ENCODE data around the gene RPS6KA5.
A peak's percentile ranks its signal among the peaks of the same experiment; 100 is the strongest.

RPS6KA5 gene

GRCh38 chr14:90820958-90821357 is 239.5 kb downstream of the RPS6KA5 start:
- DNase-seq: peak; percentile 37
- Histone ChIP-seq H3K36me3 (replicated peaks) (no peaks in the 10 kb centered on the region), H3K27ac (no peak overlapping the region), H3K27me3 (replicated peaks) (no peaks in the 10 kb centered on the region), H3K4me3 (ENCODE audit: low read depth, low read length) (no peak overlapping the region)
- in situ Hi-C loops (cut with HindIII; ENCODE audit: low pct_ligation_motif_present, low sequenced_read_pairs): no loop called here
- TF ChIP-seq CTCF (IDR thresholded peaks at IDR 0.05; ENCODE audit: low read depth, low read length, missing control alignments): no peak

- Histone ChIP-seq H3K36me3 (replicated peaks) (no peaks in the 10 kb centered on the region), H3K27me3 (replicated peaks) (no peaks in the 10 kb centered on the region), H3K27ac (no peak overlapping the region), H3K4me3 (ENCODE audit: low read depth, low read length) (no peak overlapping the region)
- TF ChIP-seq CTCF (IDR thresholded peaks at IDR 0.05; ENCODE audit: low read depth, low read length, missing control alignments): no peak
- DNase-seq: no peak
- in situ Hi-C loops (cut with HindIII; ENCODE audit: low pct_ligation_motif_present, low sequenced_read_pairs): no loop called here
Observed at GRCh38 chr14:90819734-90820393, 240.6 kb downstream of the RPS6KA5 start.

- no peak for TF ChIP-seq CTCF (IDR thresholded peaks at IDR 0.05; ENCODE audit: low read depth, low read length, missing control alignments)
- Histone ChIP-seq H3K4me3 (ENCODE audit: low read depth, low read length) (no peak overlapping the region), H3K27me3 (replicated peaks) (no peaks in the 10 kb centered on the region), H3K36me3 (replicated peaks) (no peaks in the 10 kb centered on the region), H3K27ac (no peak overlapping the region)
- DNase-seq: no peak
- in situ Hi-C loops (cut with HindIII; ENCODE audit: low pct_ligation_motif_present, low sequenced_read_pairs): no loop called here
Observed at GRCh38 chr14:90818715-90819114, 241.7 kb downstream of the RPS6KA5 start.

- H3K4me3 ChIP-seq (ENCODE audit: low read depth, low read length): peak overlapping the region; percentile 20
- in situ Hi-C loops (cut with HindIII; ENCODE audit: low pct_ligation_motif_present, low sequenced_read_pairs): no loop called here
- no peaks in the 10 kb centered on the region for H3K36me3 ChIP-seq (replicated peaks)
- no peak for DNase-seq
- no peaks in the 10 kb centered on the region for H3K27me3 ChIP-seq (replicated peaks)
- no peak for TF ChIP-seq CTCF (IDR thresholded peaks at IDR 0.05; ENCODE audit: low read depth, low read length, missing control alignments)
- H3K27ac ChIP-seq: no peak overlapping the region
Observed at GRCh38 chr14:90816681-90817436, 243.6 kb downstream of the RPS6KA5 start.

- TF ChIP-seq CTCF (IDR thresholded peaks at IDR 0.05; ENCODE audit: low read depth, low read length, missing control alignments): peak; percentile 50
- Histone ChIP-seq H3K36me3 (replicated peaks) (no peaks in the 10 kb centered on the region), H3K27ac (no peak within 1 kb of the TSS), H3K27me3 (replicated peaks) (no peaks in the 10 kb centered on the region), H3K4me3 (ENCODE audit: low read depth, low read length) (peak within 1 kb of the TSS; percentile 74)
- DNase-seq: no peak
- in situ Hi-C loops (cut with HindIII; ENCODE audit: low pct_ligation_motif_present, low sequenced_read_pairs): no loop called here
Observed at GRCh38 chr14:90815822-90816662, 244.4 kb downstream of the RPS6KA5 start, which contains the start of gene TTC7B. TSS of gene TTC7B (minus strand) at chr14:90816430. CDS start at chr14:90816295, 135 bp downstream.

Data from brain microvascular endothelial cell (primary cell).